T47D (cell line): ENCODE measurements around the gene ARSA.

Source experiments
- DNase-seq, 2 experiments: peaks; one replicate each; pipeline versions ENCODE4 v3.0.0 to v3.0.0-alpha.2; 2011 to 2012; ENCODE audit warnings: low read depth in 1 of 2, low spot score in 1 of 2
- JUND ChIP-seq: IDR thresholded peaks from 2 replicates; pipeline ENCODE4 v1.6.1; 2012; ENCODE audit warnings: low read depth
- in situ Hi-C: cut with HindIII; loops from 2 replicates; pipeline ENCODE4 v1.10.0; 2016; ENCODE audit warnings: low sequenced_read_pairs, low pct_unique_long_range_greater_than_20kb

ARSA gene

GRCh38 chr22:50584106-50585096 lies 43.6 kb downstream of the ARSA start:
- no peak for DNase-seq
- TF ChIP-seq JUND = no peak
- in situ Hi-C loops = no loop called here

- DNase-seq = no peak
- in situ Hi-C loops = no loop called here
- TF ChIP-seq JUND = no peak
Measured at GRCh38 chr22:50583294-50583861, 44.6 kb downstream of the ARSA start.

GRCh38 chr22:50582493-50583293 lies 45.3 kb downstream of the ARSA start, which contains the start of gene CHKB:
Gene CHKB (minus strand): TSS chr22:50582849. CDS start chr22:50582781, 68 bp downstream.
- TF ChIP-seq JUND = no peak
- in situ Hi-C loops = no loop called here

GRCh38 chr22:50581950-50582492 lies 45.9 kb downstream of the ARSA start:
- peak in 1 of 2 experiments; percentile 10 for DNase-seq
- TF ChIP-seq JUND = no peak
- in situ Hi-C loops = no loop called here

More at GRCh38 chr22:50582493-50583293, 45.3 kb downstream of the ARSA start, which contains the start of gene CHKB:
- peak; percentile 96 to 97 for DNase-seq

GRCh38 chr22:50581031-50581949 lies 46.7 kb downstream of the ARSA start:
- no peak for TF ChIP-seq JUND
- no peak for DNase-seq
- in situ Hi-C loops = no loop called here

GRCh38 chr22:50579752-50580151 lies 48.2 kb downstream of the ARSA start:
- in situ Hi-C loops = no loop called here
- DNase-seq = no peak
- no peak for TF ChIP-seq JUND

- no peak for TF ChIP-seq JUND
- no peak for DNase-seq
- in situ Hi-C loops = no loop called here
Measured at GRCh38 chr22:50578776-50579310, 49.1 kb downstream of the ARSA start.

GRCh38 chr22:50577987-50578775 lies 49.8 kb downstream of the ARSA start, which contains the start of gene CPT1B:
Gene CPT1B (minus strand): TSS chr22:50578427. CDS start chr22:50577915, 512 bp downstream.
- no peak for DNase-seq
- no peak for TF ChIP-seq JUND
- in situ Hi-C loops = no loop called here

- in situ Hi-C loops = no loop called here
- DNase-seq = no peak
- TF ChIP-seq JUND = no peak
Measured at GRCh38 chr22:50577697-50577986, 50.3 kb downstream of the ARSA start.

- no peak for TF ChIP-seq JUND
- in situ Hi-C loops = no loop called here
Measured at GRCh38 chr22:50576806-50577696, 50.9 kb downstream of the ARSA start.

More at GRCh38 chr22:50576806-50577696, 50.9 kb downstream of the ARSA start:
- DNase-seq = no peak
